Subcutaneous adipose tissue (tissue), 4 donors: ENCODE data around the gene LIF. TPM values are rescaled to one million over a fixed set of nuclear protein-coding genes. Genes with fewer than 3 reads are reported as not detected.

Experiments used
- CTCF ChIP-seq: fragments of 450-650 bp; IDR thresholded peaks from one replicate; pipeline ENCODE4 v1.5.1; 2016; ENCODE audit warnings: low read depth, mild to moderate bottlenecking, control low read depth, antibody characterized with exemption, moderate library complexity
- total RNA-seq, 4 donors: library from RNA; depleted of rRNA; stranded (reverse); fragments of >200 nt; gene quantifications; one replicate each; pipeline ENCODE4 v1.1.0, GENCODE V29; 2016

LIF gene
- total RNA-seq, 4 donors from 2014 or later = 0.82 to 0.88 TPM; not detected in 2

- TF ChIP-seq CTCF = no peak
These were observed 36.1 kb upstream of the LIF start for GRCh38 chr22:30282616-30283046.

- no peak for TF ChIP-seq CTCF
These were observed 33.9 kb upstream of the LIF start for GRCh38 chr22:30280505-30280904.

GRCh38 chr22:30279932-30280331, 33.4 kb upstream of the LIF start:
- no peak for TF ChIP-seq CTCF

- TF ChIP-seq CTCF = no peak
These were observed 32.7 kb upstream of the LIF start for GRCh38 chr22:30279046-30279788.

GRCh38 chr22:30277547-30278344, 31.2 kb upstream of the LIF start:
- no peak for TF ChIP-seq CTCF

GRCh38 chr22:30276039-30276438, 29.5 kb upstream of the LIF start:
- no peak for TF ChIP-seq CTCF

GRCh38 chr22:30275625-30276024, 29.1 kb upstream of the LIF start:
- TF ChIP-seq CTCF = no peak
